ENCODE measurements around the gene TRIO.
"Not testable (repeated sequence)": the region's sequence is repeated elsewhere in the genome, so short reads cannot be mapped to it uniquely, and the experiment has no call there.

Gene TRIO

DNA sequence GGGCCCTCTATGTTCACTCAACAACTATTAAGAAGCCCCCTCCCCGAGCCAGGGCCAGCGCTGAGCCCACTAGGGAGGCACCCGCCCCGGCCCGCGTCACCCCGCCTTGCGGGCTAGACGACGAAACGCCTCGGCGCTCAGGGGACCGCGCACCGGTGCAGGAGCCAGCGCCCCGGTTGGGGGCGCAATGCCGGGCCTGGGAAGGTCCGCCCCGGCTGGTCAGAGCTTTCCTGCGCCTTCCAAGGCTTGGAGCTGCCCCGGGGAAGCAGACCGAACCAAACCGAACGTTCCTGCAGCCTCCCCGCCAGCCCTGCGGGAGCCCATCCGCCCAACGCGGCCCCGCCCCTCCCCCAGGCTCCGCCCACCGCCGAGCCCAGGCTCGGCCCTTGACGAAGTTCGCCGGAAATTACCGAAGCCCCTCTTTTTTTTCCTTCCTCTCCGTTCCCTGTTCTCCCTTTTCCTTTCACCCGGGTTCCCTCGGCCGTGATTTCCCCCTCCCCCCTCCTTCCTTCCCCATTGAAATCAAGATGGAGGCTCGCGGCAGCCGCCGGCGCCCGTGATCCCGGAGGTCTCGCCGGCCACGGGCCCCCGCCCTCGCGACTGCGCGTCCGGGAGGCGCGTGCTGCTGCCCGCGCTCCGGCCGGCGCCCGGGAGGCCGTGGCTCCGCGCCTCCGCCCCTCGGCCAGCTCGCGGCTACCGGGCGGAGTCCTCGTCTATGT lies at the start of gene TRIO:
Gene TRIO, plus strand, starts transcription at position 516 of the 719 bp plus-strand sequence. CDS start 384 bp downstream, outside the sequence.
- peak; percentile 55 for DNase-seq

GRCh38 chr5:14097380-14097779 lies 45.8 kb upstream of the TRIO start:
- not testable (repeated sequence) for DNase-seq

GRCh38 chr5:14097998-14098471 lies 45.1 kb upstream of the TRIO start:
- DNase-seq, result no peak

- no peak for DNase-seq
These were observed 42.9 kb upstream of the TRIO start for GRCh38 chr5:14100281-14100680.

GRCh38 chr5:14101922-14102321 lies 41.2 kb upstream of the TRIO start:
- no peak for DNase-seq

- DNase-seq, result no peak
These were observed 40.5 kb upstream of the TRIO start for GRCh38 chr5:14102666-14103065.

DNA sequence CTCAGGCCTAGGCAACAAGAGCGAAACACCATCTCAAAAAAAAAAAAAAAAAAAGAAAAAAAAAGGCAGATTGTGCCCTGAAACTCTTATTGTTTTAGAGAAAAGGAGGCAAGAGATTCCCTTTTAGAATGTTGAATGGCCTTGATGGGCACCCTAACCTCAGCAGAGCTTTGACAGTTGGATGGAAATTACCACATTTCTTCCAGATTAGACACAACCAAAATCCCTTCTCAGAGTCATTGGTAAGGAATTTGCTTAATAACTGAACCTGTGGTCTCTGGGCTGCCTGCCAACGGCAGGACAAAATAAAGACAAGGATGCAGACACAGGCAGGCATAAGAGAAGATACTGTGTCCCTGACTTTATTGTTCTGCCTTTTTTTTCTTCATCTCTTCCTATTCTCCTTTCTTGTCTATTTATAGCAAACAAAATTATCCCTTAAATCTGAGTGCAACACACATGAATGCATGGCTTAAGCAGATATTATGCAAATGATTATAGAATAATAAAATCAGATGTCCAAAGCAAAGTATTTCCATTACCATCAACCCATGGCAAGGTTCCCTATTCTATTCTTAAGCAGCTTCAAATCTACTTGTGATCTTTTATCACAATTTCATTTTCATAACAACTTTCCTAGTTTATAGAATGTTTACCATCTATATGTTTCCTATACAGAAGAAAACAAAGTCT lies 37.3 kb upstream of the TRIO start:
- DNase-seq, result no peak

DNA sequence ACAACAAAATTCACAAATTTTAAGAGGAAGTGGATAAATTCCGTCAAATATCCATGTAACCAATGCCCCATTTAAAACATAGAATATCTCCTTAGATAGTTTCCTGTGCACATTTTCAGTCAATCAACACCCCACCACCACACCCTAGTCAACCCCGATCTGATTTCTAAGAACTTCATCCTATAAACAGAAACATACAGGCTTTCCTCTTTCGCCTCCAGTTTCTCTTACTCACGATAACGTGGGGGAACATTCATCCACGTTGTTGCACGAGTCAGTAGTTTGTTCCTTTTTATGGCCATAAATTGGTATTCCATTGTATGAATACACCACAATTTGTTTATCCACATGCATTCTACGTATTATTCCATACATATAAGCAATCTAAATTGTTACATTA lies 35.6 kb upstream of the TRIO start:
- DNase-seq, result peak; percentile 81

DNA sequence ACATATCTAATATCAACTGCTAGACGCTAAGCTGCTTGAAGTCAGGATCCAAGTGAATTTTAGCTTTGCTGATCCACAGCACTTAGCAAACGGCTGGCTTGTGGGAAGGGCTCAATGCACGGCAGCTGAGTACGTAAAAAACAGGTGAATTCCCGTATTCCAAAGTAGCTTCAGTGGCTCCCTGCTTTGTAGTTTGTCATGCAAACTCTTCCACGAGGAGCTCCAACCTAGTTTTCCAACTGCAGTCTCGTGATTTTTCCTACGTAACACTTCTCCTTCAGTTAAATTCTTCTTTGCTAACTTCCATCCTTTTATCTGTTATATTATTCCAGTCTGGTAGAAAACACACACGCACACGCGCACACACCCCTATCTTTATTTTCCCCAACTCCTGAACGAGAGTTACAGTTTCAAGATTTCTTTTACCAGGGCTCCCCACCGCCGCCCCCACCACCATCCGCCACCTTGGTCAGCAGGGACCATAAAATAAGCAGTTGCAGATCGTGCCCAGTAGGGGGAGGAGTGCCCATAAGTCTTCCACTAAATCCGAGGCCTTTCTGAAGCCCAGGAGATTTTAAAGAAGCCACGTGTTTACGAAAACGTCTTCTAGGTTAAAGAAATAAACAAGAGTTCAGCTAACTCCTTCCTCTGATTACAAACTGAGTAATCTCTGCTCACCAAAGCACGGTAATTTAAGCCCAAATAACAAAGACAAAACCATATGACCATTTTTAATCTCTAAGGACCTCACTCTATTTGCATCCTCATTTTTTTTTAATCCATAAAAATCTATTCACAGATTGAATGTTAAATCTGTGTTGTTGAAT lies 34.8 kb upstream of the TRIO start:
- peak; percentile 57 for DNase-seq

GRCh38 chr5:14109041-14109747 lies 33.9 kb upstream of the TRIO start:
- peak; percentile 2 for DNase-seq

- DNase-seq, result no peak
These were observed 33.4 kb upstream of the TRIO start for GRCh38 chr5:14109771-14110170.

GRCh38 chr5:14110196-14110595 lies 32.9 kb upstream of the TRIO start:
- no peak for DNase-seq

GRCh38 chr5:14110680-14111079 lies 32.5 kb upstream of the TRIO start:
- no peak for DNase-seq

- no peak for DNase-seq
These were observed 30.0 kb upstream of the TRIO start for GRCh38 chr5:14112998-14113652.

- no peak for DNase-seq
These were observed 28.4 kb upstream of the TRIO start for GRCh38 chr5:14114615-14115251.

DNA sequence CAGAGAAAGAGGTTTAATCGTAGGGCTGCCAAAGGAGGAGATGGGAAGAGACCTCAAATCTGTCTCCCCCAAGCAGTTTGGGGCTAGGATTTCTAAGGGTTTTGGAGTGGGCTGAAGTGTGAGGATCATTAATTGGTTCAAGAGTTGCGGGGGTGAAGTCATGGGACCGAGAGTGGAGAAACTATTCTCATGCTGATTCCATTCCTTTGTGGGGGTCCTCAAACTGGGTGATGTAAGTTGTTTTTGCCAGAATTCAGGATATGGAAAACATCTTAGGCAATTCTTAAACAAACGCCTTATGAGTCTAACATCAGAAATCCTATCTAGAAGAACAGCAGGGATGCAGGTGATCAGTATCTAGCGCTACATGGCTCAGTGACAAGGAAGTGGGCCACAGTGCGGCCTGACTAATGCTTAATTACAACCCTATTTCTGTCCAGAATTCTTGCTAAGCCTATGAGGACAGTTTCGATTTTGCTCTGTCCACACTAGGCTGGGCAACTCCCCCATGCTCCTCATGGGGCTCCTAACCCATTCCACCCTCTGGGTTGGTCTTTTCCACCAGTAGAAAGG lies 27.7 kb upstream of the TRIO start:
- no peak for DNase-seq

DNA sequence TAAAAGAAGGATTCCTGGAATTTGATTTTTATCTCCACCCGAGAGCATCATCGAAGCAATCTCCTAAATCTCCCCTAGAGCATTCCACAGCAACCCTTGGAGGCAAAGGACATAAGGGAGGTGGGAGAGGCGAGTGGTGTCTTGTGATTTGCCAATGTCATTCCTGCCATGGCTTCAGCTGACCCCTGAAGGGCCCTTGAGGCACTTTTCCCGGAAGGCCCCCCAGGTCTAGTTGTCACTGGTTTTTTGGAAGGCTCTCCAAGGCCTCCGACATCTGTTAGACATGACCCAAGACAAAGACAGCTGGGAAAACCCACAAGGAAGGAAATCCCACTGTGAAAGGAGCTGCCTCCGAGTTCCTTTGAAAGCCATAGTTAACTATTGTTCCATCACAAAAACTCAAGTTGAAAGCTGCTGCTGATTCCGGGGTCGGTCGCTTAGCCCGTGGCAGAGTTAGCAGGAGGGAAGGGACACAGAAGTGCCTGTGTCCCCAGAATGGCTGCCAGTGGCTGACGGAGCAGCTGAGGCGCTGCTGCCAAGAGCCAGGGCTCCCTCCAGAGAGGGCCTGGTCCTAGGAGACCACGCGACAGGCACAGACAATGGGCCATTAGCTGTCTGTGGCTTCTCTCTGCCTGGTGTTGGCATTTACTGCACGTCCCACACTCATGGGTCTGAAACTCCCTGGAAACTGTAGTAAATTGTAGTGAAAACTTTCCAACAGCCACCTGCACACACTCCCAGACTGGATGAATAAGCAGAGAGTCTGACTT lies 24.4 kb upstream of the TRIO start:
- DNase-seq, result no peak

DNA sequence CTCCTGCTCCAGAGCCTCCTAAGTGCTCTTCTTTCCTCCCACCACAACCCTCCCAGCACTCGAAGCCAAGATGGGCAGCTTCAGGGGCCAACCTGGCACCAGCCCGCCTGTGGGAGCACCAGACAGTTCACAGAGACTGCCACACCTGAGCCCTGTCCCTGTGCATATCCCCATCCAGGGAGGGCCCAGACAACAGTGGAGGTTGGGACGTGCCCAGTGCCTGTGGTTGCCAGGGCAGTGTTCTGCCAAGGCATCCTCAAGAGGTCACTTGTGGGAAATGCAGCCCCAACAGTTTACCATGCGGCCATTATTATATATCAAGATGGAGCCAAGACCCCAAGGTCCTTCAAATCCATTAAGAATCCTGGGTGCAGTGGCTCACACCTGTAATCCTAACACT lies 23.0 kb upstream of the TRIO start:
- DNase-seq, result no peak

- no peak for DNase-seq
These were observed 21.6 kb upstream of the TRIO start for GRCh38 chr5:14121552-14121951.

DNA sequence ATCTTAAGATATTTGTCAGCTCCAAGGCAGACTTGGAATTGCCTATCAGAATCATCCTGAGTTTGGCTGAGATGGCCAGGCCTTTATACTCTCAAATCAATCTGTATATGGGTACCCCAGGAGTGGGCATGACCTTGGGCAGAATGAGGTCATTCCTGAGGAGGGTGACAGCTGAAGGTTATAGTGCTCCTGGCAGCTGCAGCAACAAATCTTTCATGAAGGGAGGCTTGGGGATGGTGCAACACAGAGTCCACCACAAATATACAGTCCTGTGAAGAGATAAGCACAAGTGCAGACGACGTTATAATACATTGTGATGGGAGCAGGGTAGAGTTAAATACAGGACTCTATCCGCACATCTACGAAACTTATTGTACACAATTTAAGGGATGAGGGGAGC lies 21.1 kb upstream of the TRIO start:
- no peak for DNase-seq

GRCh38 chr5:14123551-14123950 lies 19.6 kb upstream of the TRIO start:
- no peak for DNase-seq

Measured in MV-4-11 (cell line).